Transverse colon (tissue), 4 donors: ENCODE data around the gene IL7R.

Experiments used
- CTCF ChIP-seq, 5 experiments: fragments of 200-600 bp in 3 of 5; fragments of 450-650 bp in 2 of 5; sonication (generic) in 3 of 5; IDR thresholded peaks; 1 replicate in 2 of 5; 2 replicates in 3 of 5; pipeline ENCODE4 v1.5.1; 2016 to 2017; ENCODE audit warnings: antibody characterized with exemption in 5 of 5, inconsistent platforms in 3 of 5, mild to moderate bottlenecking in 2 of 5, moderate library complexity in 1 of 5
- EP300 ChIP-seq: sonication (generic); formaldehyde crosslinking; IDR thresholded peaks from one replicate; pipeline ENCODE4 v1.6.1; 2017; ENCODE audit warnings: antibody characterized with exemption, low read depth
- POLR2AphosphoS5 ChIP-seq, 3 donors: sonication (generic); formaldehyde crosslinking; IDR thresholded peaks; one replicate each; pipeline ENCODE4 v1.6.1; 2016; ENCODE audit warnings: antibody characterized with exemption in 3 of 3

GRCh38 chr5:35811108-35811741, 45.5 kb upstream of the IL7R start:
- no peak for TF ChIP-seq EP300
- no peak for TF ChIP-seq CTCF (IDR thresholded peaks at IDR 0.05)
- no peak for TF ChIP-seq POLR2AphosphoS5 (IDR thresholded peaks at IDR 0.05)
